ENCODE results near the gene MLST8.

MLST8 gene

GRCh38 chr16:2205104-2205966, at the start of gene MLST8:
MLST8 (plus strand) TSS chr16:2205454; CDS start chr16:2206086, 632 bp downstream.
- peak; percentile 43 for DNase-seq (ENCODE audit: low read depth)

- DNase-seq (ENCODE audit: low read depth), result no peak
Observed at GRCh38 chr16:2155977-2156848, 49.0 kb upstream of the MLST8 start.

- DNase-seq (ENCODE audit: low read depth), result no peak
Observed at GRCh38 chr16:2156849-2157224, 48.4 kb upstream of the MLST8 start.

GRCh38 chr16:2157480-2158261, 47.6 kb upstream of the MLST8 start:
- no peak for DNase-seq (ENCODE audit: low read depth)

GRCh38 chr16:2158262-2158638, 47.0 kb upstream of the MLST8 start:
- no peak for DNase-seq (ENCODE audit: low read depth)

- DNase-seq (ENCODE audit: low read depth), result no peak
Observed at GRCh38 chr16:2159175-2159838, 45.9 kb upstream of the MLST8 start.

- no peak for DNase-seq (ENCODE audit: low read depth)
Observed at GRCh38 chr16:2160915-2161551, 44.2 kb upstream of the MLST8 start.

GRCh38 chr16:2161911-2162310, 43.3 kb upstream of the MLST8 start:
- DNase-seq (ENCODE audit: low read depth), result no peak

GRCh38 chr16:2162676-2163118, 42.6 kb upstream of the MLST8 start:
- no peak for DNase-seq (ENCODE audit: low read depth)

- no peak for DNase-seq (ENCODE audit: low read depth)
Observed at GRCh38 chr16:2163211-2163881, 41.9 kb upstream of the MLST8 start.

- no peak for DNase-seq (ENCODE audit: low read depth)
Observed at GRCh38 chr16:2165861-2166260, 39.4 kb upstream of the MLST8 start.

- DNase-seq (ENCODE audit: low read depth), result no peak
Observed at GRCh38 chr16:2166263-2167067, 38.8 kb upstream of the MLST8 start.

GRCh38 chr16:2167068-2167638, 38.1 kb upstream of the MLST8 start:
- DNase-seq (ENCODE audit: low read depth), result no peak

- no peak for DNase-seq (ENCODE audit: low read depth)
Observed at GRCh38 chr16:2170080-2170479, 35.2 kb upstream of the MLST8 start.

- DNase-seq (ENCODE audit: low read depth), result no peak
Observed at GRCh38 chr16:2170587-2171435, 34.4 kb upstream of the MLST8 start.

GRCh38 chr16:2171601-2172178, 33.6 kb upstream of the MLST8 start:
- no peak for DNase-seq (ENCODE audit: low read depth)

- no peak for DNase-seq (ENCODE audit: low read depth)
Observed at GRCh38 chr16:2172688-2173335, 32.4 kb upstream of the MLST8 start.

- DNase-seq (ENCODE audit: low read depth), result no peak
Observed at GRCh38 chr16:2173366-2173765, 31.9 kb upstream of the MLST8 start.
